SK-N-MC (cell line): ENCODE results near the gene GPX8.

Experiments
- DNase-seq: peaks from one replicate; pipeline ENCODE4 v3.0.0-alpha.2; 2011; ENCODE audit warnings: low read depth, low spot score
- H3K27ac ChIP-seq: fragments of 200-600 bp; sonication (generic); 2 replicates; pipeline ENCODE4 v1.5.1; 2016; ENCODE audit warnings: mixed run types
- H3K36me3 ChIP-seq: fragments of 200-600 bp; sonication (generic); 2 replicates; pipeline ENCODE4 v1.6.1; 2017; ENCODE audit warnings: antibody characterized with exemption, low read length, mixed read lengths; ENCODE audit not compliant: insufficient read depth
- H3K4me3 ChIP-seq: fragments of 200-600 bp; sonication (generic); 2 replicates; pipeline ENCODE4 v1.5.1; 2016
- H3K9ac ChIP-seq: fragments of 200-600 bp; sonication (generic); 2 replicates; pipeline ENCODE4 v1.8.0; 2017; ENCODE audit warnings: mixed run types, mixed read lengths; ENCODE audit not compliant: insufficient read length
- H3K9me3 ChIP-seq: fragments of 200-600 bp; sonication (generic); 2 replicates; pipeline ENCODE4 v1.6.1; 2017; ENCODE audit warnings: low read depth, mild to moderate bottlenecking, antibody characterized with exemption, low read length, moderate library complexity, mixed read lengths
- EZH2 ChIP-seq: fragments of 200-600 bp; sonication (generic); IDR thresholded peaks from one replicate; pipeline ENCODE4 v1.6.1; 2017; ENCODE audit warnings: antibody characterized with exemption
- FOXP2 ChIP-seq: optimal IDR thresholded peaks from 2 replicates; pipeline ENCODE3; 2011; ENCODE audit warnings: mild to moderate bottlenecking, moderate library complexity; ENCODE audit not compliant: insufficient read depth; ENCODE audit errors: extremely low read length, control extremely low read depth
- POLR2AphosphoS5 ChIP-seq: IDR thresholded peaks from 2 replicates; pipeline ENCODE4 v1.6.1; 2012; ENCODE audit warnings: mild to moderate bottlenecking, low read depth, low read length, borderline replicate concordance

GPX8 gene

DNA sequence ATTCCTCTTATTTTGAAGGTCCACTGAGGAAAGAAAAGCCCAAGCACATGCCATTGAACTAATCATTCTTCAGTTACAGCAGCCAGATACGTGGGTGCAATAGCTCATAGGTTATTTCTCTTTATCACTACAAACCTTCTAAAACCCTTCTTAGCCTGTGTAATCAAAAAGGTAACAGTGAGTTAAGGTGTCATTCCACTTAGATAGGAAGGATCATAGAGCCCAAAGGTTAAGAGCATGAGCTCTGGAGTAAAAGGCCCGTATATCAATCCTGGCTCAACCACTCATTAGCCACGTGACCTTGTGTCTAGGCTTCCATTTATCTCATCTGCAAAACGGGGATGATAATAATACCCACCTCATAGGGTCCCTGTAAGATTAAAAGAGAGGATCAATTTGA lies 2.7 kb downstream of the GPX8 start:
- no peak for DNase-seq
- Histone ChIP-seq H3K9me3 (no peaks in the 10 kb centered on the region), H3K27ac (no peak overlapping the region), H3K4me3 (no peak overlapping the region), H3K36me3 (peaks cover 49% of the 10 kb centered on the region), H3K9ac (no peak overlapping the region)
- TF ChIP-seq POLR2AphosphoS5 (no peak), FOXP2 (no peak), EZH2 (no peak)

DNA sequence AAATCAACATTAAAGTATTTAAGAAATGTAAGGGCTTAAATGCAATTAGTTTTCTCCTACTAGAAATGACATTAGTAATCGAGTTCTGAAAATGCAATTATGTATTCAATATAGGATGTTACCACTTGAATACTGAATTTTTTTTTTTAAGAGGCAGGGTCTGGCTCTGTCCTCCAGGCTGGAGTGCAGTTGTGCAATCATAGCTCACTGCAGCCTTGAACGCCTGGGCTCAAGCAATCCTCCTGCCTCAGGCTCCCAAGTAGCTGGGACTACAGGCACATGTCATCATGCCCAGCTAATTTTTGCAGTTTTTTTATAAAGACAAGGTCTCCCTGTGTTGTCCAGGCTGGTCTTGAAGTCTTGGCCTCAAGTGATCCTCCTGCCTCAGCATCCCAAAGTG lies 11.5 kb downstream of the GPX8 start:
- H3K9ac ChIP-seq, result no peak overlapping the region
- no peak for TF ChIP-seq EZH2
- TF ChIP-seq FOXP2, result no peak
- TF ChIP-seq POLR2AphosphoS5, result no peak
- DNase-seq, result no peak
- H3K4me3 ChIP-seq, result no peak overlapping the region
- H3K27ac ChIP-seq, result no peak overlapping the region
- H3K9me3 ChIP-seq, result no peaks in the 10 kb centered on the region
- H3K36me3 ChIP-seq, result peaks cover under 1% of the 10 kb centered on the region; the same call in 1 of the 2 replicates

DNA sequence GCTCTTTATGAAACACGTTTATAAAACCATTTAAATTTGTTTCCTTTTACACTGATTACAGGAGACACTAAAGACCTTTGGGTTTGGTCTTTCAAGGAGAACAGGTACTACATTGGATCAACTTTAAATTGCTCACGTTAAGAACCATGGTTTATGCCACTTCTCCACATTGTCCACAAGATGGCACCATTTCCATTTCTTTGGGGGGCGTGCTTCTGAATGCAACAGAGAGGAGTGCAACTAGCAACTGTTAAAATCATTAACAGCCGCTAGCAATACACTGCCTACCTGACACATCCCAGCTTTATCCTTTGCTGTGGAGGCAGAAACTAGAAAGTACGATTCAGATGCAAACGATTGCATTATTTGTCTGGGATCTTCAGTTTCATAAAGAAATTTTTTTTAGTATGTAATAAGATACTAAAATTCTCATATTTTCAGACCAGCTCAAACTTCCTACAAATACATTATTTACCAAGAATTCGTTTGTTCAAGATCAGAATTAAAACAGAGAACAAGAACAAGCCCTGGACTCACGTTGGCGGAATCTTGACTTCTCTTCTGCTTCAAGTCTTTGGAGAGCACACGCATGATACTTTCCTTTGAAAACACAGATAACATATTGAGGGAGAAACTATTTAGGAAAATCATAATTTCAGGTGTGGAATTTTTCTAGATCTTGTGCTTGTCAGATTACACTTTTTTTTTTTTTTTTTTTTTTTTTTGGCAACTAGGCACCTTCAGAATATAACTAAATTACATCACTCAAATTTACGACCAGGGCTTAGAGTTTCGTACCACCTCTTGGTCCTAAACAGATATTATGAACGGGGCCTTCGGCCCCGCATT lies 12.3 kb downstream of the GPX8 start:
- H3K9me3 ChIP-seq, result no peaks in the 10 kb centered on the region
- H3K27ac ChIP-seq, result no peak overlapping the region
- H3K9ac ChIP-seq, result no peak overlapping the region
- H3K36me3 ChIP-seq, result no peaks in the 10 kb centered on the region
- H3K4me3 ChIP-seq, result peak overlapping the region; percentile 83
- no peak for TF ChIP-seq EZH2
- TF ChIP-seq POLR2AphosphoS5, result no peak
- TF ChIP-seq FOXP2, result no peak
- peak; percentile 77 for DNase-seq

GRCh38 chr5:55172937-55173686 lies 13.1 kb downstream of the GPX8 start, which contains the start of gene CDC20B:
Gene CDC20B (minus strand): TSS chr5:55173177. CDS start chr5:55173000, 177 bp downstream.
- Histone ChIP-seq H3K9ac (peak within 1 kb of the TSS; percentile 65), H3K4me3 (peak within 1 kb of the TSS; percentile 83), H3K9me3 (no peaks in the 10 kb centered on the region), H3K36me3 (no peaks in the 10 kb centered on the region), H3K27ac (no peak within 1 kb of the TSS)
- TF ChIP-seq EZH2 (no peak), FOXP2 (no peak), POLR2AphosphoS5 (no peak)
- no peak for DNase-seq

GRCh38 chr5:55173687-55174230 lies 13.8 kb downstream of the GPX8 start:
- Histone ChIP-seq H3K27ac (no peak overlapping the region), H3K36me3 (no peaks in the 10 kb centered on the region), H3K4me3 (peak overlapping the region; percentile 83), H3K9me3 (no peaks in the 10 kb centered on the region), H3K9ac (peak overlapping the region; percentile 65)
- TF ChIP-seq FOXP2 (no peak), EZH2 (no peak), POLR2AphosphoS5 (no peak)
- DNase-seq, result no peak

- DNase-seq, result no peak
- TF ChIP-seq EZH2 (no peak), POLR2AphosphoS5 (no peak), FOXP2 (no peak)
- H3K9ac ChIP-seq, result no peak overlapping the region
- H3K4me3 ChIP-seq, result no peak overlapping the region
- H3K36me3 ChIP-seq, result no peaks in the 10 kb centered on the region
- no peaks in the 10 kb centered on the region for H3K9me3 ChIP-seq
- H3K27ac ChIP-seq, result no peak overlapping the region
Measured at GRCh38 chr5:55175781-55176175, 15.8 kb downstream of the GPX8 start.

DNA sequence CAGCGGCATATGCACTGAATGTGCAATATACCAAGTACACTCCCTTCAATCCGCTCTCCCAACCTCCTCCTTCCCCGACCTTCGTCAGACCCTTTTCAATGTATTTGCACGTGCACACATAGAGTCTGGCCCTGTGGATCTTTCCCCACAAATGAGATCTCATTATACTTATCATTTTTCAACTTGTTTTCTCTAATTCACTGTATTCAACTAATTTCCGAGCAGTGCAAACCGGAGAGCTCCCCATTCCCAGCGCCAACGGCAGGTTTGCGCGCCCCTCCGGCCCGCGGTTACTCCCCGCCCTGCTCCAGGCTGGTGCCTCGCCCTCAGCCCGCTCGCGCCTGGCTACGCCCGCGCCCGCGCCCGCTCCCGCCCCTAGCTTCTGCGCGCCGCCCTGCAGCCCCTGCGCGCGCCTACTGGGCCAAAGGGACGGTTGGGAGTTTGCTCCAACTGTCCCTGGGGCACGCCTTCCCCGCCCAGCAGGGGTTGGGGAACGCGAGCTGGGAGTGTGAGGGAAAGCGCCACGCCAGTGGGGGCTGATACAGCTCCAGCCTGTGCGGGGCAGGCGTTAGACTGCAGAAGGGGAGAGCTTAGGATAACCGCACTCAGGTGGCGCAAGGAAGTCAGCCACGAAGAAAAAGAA lies 16.3 kb downstream of the GPX8 start:
- Histone ChIP-seq H3K27ac (no peak overlapping the region), H3K36me3 (no peaks in the 10 kb centered on the region), H3K9ac (no peak overlapping the region), H3K4me3 (no peak overlapping the region), H3K9me3 (no peaks in the 10 kb centered on the region)
- DNase-seq, result no peak
- TF ChIP-seq FOXP2 (no peak), POLR2AphosphoS5 (no peak), EZH2 (no peak)

- H3K4me3 ChIP-seq, result no peak overlapping the region
- no peak for DNase-seq
- H3K27ac ChIP-seq, result no peak overlapping the region
- H3K9me3 ChIP-seq, result no peaks in the 10 kb centered on the region
- TF ChIP-seq EZH2, result no peak
- TF ChIP-seq FOXP2, result no peak
- TF ChIP-seq POLR2AphosphoS5, result no peak
- no peak overlapping the region for H3K9ac ChIP-seq
- H3K36me3 ChIP-seq, result no peaks in the 10 kb centered on the region
Measured at GRCh38 chr5:55177078-55177477, 17.1 kb downstream of the GPX8 start.
